ENCODE results near the gene VWA3B.

- TF ChIP-seq YY1 (IDR thresholded peaks at IDR 0.05; ENCODE audit: insufficient read depth, insufficient read length), result no peak
- no peak for TF ChIP-seq SUZ12 (IDR thresholded peaks at IDR 0.05; ENCODE audit: extremely low read depth, insufficient read depth, insufficient read length)
- TF ChIP-seq ZNF274 (IDR thresholded peaks at IDR 0.05; ENCODE audit: low read depth, low read length), result no peak
Observed at GRCh38 chr2:98343285-98343684, 256.3 kb downstream of the VWA3B start.

Data from NT2/D1 (cell line).